GM21447 (cell line): ENCODE data around the gene TMEM184B.

Source experiments
- ATAC-seq: cut with Tn5 transposase; IDR thresholded peaks from one replicate; pipeline ENCODE4 v1.9.1; 2021; ENCODE audit not compliant: unreplicated experiment

Gene TMEM184B

GRCh38 chr22:38308791-38309498 lies 36.1 kb upstream of the TMEM184B start:
- ATAC-seq, result no peak

GRCh38 chr22:38305471-38306448 lies 33.0 kb upstream of the TMEM184B start:
- ATAC-seq, result peak; percentile 62

- ATAC-seq, result no peak
Measured at GRCh38 chr22:38304526-38304925, 31.7 kb upstream of the TMEM184B start.

- ATAC-seq, result no peak
Measured at GRCh38 chr22:38303974-38304373, 31.2 kb upstream of the TMEM184B start.

- no peak for ATAC-seq
Measured at GRCh38 chr22:38302906-38303305, 30.1 kb upstream of the TMEM184B start.

- ATAC-seq, result no peak
Measured at GRCh38 chr22:38300946-38301345, 28.1 kb upstream of the TMEM184B start.

- ATAC-seq, result no peak
Measured at GRCh38 chr22:38300197-38300945, 27.6 kb upstream of the TMEM184B start.

GRCh38 chr22:38299770-38300102 lies 26.9 kb upstream of the TMEM184B start:
- no peak for ATAC-seq

GRCh38 chr22:38298312-38299005 lies 25.6 kb upstream of the TMEM184B start:
- ATAC-seq, result no peak

GRCh38 chr22:38296372-38296771 lies 23.6 kb upstream of the TMEM184B start:
- no peak for ATAC-seq

- no peak for ATAC-seq
Measured at GRCh38 chr22:38295863-38296262, 23.1 kb upstream of the TMEM184B start.

- no peak for ATAC-seq
Measured at GRCh38 chr22:38295339-38295738, 22.5 kb upstream of the TMEM184B start.

- no peak for ATAC-seq
Measured at GRCh38 chr22:38294193-38294592, 21.4 kb upstream of the TMEM184B start.

- no peak for ATAC-seq
Measured at GRCh38 chr22:38292694-38293093, 19.9 kb upstream of the TMEM184B start.

- no peak for ATAC-seq
Measured at GRCh38 chr22:38291201-38291777, 18.5 kb upstream of the TMEM184B start.

- no peak for ATAC-seq
Measured at GRCh38 chr22:38290347-38290746, 17.5 kb upstream of the TMEM184B start.

- no peak for ATAC-seq
Measured at GRCh38 chr22:38289583-38290082, 16.8 kb upstream of the TMEM184B start.

- no peak for ATAC-seq
Measured at GRCh38 chr22:38286915-38287669, 14.3 kb upstream of the TMEM184B start.

- ATAC-seq, result no peak
Measured at GRCh38 chr22:38285018-38285417, 12.2 kb upstream of the TMEM184B start.

- ATAC-seq, result no peak
Measured at GRCh38 chr22:38284042-38284402, 11.2 kb upstream of the TMEM184B start.
